ENCODE measurements around the gene KCNMA1. TPM values are rescaled to one million over a fixed set of nuclear protein-coding genes. Genes with fewer than 3 reads are reported as not detected.

The KCNMA1 gene
- total RNA-seq, 1 donor from 2014 or later = 2.5 TPM

DNA sequence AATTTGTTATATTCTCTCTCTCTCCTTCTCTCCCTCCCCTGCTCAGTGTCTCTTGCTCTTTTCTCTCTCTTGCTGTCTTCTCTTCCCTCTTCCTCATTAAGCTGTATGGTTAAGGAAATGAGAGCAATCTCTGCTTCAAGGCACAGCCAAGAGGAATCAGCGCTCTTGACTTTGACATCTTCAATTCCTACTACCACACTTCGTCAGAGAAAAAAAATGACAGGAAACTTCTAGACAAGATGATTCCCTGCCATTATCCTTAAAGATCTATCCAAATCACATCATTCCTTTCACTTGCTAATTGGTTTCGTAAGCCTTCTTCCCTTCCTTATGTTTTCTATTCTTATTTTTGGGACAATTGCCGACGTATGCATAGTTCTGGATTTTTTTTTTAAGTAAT is 425.0 kb downstream of the KCNMA1 start:
- ATAC-seq (no peak), DNase-seq (no peak)
- intact Hi-C loops (cut with micrococcal nuclease) = no loop called here

DNA sequence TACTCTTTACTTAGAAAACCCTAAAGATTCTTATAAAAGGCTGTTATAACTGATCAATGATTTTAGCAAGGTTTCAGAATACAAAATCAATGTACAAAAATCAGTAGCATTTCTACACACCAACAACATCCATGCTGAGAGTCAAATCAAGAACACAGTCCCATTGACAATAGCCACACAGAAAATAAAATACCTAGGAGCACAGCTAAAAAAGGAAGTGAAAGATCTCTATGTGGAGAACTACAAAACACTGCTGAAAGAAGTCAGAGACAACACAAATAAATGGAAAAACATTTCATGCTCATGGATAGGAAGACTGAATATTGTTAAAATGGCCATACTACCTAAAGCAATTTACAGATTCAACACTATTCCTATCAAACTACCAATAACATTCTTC is 427.0 kb downstream of the KCNMA1 start:
- intact Hi-C loops (cut with micrococcal nuclease) = no loop called here
- no peak for ATAC-seq
- no peak for DNase-seq

DNA sequence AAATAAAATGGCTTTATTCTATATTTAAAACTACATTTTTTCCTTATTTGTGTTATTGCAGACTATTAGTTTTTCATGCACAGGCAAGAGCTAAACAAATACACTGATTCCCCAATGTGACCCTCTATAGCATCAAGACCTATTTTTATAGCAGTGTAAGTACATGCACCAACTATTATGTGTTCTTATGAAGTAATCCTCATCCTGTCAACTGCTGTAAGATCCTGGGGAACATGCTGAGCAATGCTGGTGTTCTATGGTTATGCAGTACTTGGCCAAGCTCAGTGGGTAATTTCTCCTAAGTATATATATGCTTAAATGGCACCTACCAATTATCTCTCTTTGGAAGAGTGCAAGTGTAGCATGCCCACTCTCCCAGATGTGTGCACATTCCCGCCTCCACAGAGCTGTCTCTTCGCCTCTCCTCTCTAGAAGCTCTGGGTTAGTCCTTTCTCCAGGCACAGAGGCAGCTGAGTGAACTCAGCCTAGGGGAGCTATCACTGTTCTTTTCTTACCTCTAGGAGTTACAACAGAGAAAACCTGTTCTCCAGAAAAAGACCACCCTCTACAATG is 428.8 kb downstream of the KCNMA1 start:
- intact Hi-C loops (cut with micrococcal nuclease) = no loop called here
- DNase-seq (no peak), ATAC-seq (no peak)

DNA sequence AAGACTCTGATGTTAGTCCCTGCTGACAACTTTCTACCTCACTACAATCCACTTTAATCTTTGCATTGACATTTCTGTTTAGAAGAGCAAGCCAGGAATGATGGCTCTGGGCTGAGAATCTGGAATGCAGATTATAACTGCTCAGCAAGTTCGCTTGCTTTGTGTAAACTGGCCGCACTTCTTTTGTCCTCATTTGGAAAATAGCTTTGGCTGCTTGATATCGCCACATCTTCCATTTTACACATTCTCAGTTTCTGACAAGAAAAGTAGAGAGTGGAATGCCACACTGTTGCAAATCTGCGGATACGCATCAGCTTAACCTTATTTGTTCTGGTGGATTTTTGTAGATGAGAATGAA is 429.8 kb downstream of the KCNMA1 start:
- no peak for ATAC-seq
- DNase-seq = no peak
- intact Hi-C loops (cut with micrococcal nuclease) = no loop called here

DNA sequence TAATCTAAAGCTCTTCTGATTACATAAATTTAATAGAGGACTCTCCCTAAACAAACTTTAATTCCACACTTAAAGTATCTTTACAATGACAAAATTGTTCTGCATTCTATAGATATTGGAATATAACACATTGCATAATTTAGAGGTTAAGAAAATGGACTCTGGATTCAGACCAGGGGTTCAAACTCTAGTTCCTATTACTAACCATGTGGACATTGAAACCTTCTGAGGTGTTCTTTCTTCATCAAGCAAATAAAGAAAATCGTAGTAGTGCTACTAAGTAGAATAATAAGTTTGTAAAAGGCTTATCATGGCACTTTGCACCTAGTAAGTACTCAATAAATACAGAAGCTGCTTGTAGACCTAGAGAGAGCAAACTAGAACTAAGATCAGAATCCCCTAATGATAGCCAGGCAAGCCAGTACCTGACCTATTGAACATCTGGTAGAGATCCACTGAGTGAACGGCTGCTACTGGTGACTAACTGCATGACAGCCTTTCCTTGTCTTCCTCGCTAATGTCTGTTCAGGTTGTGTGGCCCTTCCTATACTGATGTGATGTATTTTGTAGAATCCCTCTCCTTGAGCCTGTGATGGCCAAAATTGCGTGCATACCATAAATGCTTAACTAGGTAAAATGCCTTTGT is 430.3 kb downstream of the KCNMA1 start:
- ATAC-seq (no peak), DNase-seq (no peak)
- intact Hi-C loops (cut with micrococcal nuclease) = no loop called here

DNA sequence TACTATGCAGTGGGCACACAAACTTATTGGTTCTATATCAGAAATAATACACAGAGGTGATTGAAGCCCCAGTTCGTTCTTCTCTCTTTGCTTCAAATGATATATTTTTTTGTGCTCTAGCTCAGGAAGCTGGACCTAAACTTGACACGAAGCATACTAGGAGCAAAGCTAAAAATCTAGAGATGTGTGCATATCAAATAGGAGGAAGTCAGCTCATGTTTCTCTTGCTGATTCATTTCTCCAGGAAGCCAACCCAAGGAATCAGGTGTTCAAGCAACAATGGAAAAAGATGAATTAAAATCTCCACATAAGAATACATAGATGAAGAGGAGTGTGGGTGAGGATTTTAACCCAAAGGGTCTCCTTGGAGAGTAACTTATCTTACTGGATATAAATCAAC is 432.5 kb downstream of the KCNMA1 start:
- ATAC-seq = no peak

DNA sequence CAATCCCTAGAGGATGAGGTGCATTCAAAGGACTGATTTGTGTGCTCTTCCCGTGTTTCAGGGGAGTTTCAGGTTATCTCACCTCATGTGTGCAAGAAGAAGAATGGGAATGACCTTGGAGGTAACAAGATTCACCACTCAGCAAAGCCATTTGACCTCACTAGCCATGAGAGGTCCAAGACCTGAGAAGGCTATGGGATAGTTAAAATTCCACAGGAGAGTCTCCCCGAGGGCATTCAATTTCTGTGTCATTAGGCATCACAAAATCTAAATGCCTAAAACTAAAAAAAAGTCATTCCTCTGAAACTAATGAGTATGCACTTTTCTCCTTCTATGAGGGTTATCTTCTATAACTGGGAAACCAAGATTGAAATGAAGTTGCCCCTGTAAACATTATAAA is 433.4 kb downstream of the KCNMA1 start:
- ATAC-seq (no peak), DNase-seq (no peak)
- intact Hi-C loops (cut with micrococcal nuclease) = no loop called here

More for the DNA sequence above, 432.5 kb downstream of the KCNMA1 start:
- DNase-seq = no peak
- intact Hi-C loops (cut with micrococcal nuclease) = no loop called here

DNA sequence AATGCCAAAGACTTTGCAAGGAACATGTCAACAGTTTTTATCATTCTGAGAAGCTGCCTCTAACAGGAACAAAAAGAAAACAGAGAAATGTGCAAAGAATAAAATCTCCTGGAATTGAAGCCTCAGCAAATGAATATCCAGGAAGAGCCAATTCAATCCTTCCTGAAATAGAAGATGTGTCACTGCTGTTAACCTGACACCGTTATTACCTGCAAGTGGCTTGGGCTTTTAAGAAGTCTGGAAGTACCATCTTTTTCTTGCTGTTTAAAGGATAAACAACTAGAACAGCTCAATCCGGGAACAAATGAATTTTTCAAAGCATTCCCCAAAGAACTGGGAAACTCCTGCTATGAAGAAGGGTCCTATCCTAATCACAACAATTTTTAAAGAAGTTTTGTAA is 434.8 kb downstream of the KCNMA1 start:
- DNase-seq (no peak), ATAC-seq (no peak)
- intact Hi-C loops (cut with micrococcal nuclease) = no loop called here

DNA sequence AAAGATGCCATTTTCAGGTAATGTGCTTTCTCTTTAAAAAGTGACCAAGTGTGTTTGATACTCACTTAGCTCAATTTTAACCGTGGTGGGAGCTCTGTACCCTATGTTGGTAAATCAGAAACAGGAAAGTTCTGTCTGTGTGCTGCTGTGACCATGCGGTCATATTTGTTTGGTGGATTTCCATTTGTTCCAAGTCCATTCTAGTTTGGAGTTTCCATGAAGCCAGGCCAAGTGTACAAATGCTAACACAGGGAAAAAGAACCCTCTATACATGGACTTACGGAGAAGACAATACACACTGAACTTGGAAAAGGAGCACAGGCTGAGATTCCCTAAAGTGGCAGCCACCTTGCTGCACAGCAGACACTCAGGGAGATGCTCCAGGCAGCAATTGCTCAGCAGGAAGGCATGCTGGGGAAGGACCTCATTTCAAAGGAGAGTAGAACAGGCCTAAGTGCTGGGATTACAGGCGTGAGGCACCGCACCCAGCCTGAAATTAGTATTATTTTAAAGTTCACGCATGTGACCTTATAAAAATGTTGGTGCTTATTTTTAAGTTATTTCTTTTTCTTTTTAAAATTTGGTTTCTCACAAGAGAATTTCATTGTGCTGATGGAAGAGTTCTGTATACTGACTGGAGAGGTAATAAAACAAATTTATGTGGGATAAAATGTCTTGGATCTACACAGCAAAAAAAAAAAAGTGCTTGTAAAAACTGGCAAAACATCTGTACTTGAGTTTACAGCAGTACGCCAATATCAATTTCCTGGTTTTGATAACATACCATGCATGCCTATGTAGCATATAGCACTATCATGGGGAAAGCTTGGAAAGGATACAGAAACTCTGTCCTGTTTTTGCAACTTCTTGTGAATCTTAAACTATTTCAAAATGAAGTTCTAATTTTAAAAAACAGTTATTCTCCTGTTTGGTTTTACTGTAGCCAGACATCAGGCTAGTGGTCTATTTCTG is 436.2 kb downstream of the KCNMA1 start:
- DNase-seq = no peak
- no peak for ATAC-seq
- intact Hi-C loops (cut with micrococcal nuclease) = no loop called here

DNA sequence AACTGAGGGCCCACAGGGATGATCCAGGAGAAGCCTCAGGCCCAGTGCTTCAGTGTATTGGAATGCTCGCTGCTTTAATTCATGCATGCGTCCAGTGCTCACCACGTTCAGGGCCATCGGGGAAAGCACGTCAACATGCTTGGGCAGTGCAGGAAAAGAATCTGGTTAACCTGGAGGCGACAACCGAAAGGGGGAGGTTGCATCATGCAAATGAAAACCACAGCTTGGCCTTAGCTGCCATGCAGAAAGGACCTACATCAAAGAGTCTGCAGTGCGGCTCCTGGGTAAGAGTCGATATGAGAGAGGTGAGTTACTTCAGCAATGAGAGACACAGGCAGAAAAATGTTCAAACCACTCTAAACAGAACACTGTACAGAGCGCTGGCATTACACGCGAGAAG is 440.1 kb downstream of the KCNMA1 start:
- no peak for DNase-seq
- intact Hi-C loops (cut with micrococcal nuclease) = no loop called here
- no peak for ATAC-seq

DNA sequence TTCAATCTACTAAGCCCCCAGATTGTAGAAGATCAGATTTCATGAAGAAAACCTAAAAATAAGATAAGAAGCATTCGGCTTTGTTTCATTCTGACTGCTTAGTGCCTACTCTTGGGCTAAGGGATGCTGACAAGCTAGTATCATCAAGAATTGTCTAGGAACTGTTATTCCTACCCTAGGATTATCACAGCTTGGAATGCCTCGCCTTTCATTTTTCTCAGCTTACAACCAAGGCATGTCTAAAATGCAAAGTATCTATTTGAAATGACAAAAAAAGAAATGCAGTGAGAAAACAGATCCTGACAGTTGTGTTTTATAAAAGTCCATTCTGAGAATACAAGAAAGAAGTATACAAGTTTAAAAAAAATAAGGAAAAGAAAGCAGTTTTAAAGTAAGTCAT is 441.0 kb downstream of the KCNMA1 start:
- intact Hi-C loops (cut with micrococcal nuclease) = no loop called here
- ATAC-seq (no peak), DNase-seq (no peak)

DNA sequence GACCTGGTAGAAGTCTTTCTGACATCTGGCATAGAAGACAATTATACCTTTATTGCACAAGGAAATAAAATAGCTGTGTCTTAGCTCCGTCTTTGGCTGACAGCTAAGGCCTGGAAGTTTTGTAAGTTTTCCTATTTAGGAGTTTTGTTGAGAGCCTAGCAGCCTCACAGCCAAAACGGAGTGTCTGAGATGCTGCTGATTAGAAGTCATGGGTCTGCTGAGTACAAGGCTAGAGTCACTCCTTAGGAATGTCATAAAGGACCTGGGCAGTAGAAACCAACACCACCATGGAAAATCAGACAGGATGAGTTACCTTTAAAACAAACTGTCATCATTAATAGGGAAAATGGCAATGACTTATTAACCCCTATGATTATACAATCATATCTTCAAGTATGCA is 442.5 kb downstream of the KCNMA1 start:
- no peak for DNase-seq
- intact Hi-C loops (cut with micrococcal nuclease) = no loop called here
- no peak for ATAC-seq

DNA sequence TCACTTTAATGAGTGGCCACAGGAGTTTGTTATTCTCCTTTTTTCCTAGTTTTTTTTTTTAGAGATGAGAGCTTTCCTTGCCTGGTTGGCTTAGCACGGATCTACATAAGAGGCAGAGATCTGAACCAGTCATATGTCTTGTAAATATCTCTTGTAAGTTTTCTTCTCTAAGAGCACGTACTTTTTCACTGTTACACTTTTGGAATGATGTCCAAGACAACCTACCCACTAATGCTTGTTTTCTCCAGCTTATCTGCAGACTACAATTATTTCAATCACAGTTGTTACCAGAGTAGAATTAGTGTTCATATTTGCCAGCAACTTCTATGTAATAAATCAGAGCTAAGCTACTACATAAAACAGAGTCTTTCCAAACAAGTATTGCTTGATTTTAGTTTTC is 444.6 kb downstream of the KCNMA1 start:
- DNase-seq (no peak), ATAC-seq (no peak)
- intact Hi-C loops (cut with micrococcal nuclease) = no loop called here

DNA sequence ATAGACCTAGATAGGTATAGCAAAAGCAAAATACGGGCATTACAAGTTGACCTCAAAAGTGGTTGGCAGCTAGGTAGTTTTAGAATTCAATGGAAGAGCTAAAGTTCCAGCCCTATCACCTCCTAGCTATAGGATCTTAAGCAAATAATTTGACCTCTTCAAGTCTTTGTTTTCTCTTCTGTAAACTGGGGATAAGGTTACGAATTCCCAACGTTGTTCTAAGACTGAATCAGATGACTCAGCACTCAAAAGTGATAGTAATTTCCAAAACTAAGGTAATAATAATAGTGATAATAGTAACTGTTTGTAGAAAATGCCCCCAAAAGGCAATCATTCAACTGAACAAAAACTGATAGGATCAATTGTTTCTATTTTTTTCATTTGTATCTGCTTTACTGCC is 445.2 kb downstream of the KCNMA1 start:
- DNase-seq (no peak), ATAC-seq (no peak)
- intact Hi-C loops (cut with micrococcal nuclease) = no loop called here

DNA sequence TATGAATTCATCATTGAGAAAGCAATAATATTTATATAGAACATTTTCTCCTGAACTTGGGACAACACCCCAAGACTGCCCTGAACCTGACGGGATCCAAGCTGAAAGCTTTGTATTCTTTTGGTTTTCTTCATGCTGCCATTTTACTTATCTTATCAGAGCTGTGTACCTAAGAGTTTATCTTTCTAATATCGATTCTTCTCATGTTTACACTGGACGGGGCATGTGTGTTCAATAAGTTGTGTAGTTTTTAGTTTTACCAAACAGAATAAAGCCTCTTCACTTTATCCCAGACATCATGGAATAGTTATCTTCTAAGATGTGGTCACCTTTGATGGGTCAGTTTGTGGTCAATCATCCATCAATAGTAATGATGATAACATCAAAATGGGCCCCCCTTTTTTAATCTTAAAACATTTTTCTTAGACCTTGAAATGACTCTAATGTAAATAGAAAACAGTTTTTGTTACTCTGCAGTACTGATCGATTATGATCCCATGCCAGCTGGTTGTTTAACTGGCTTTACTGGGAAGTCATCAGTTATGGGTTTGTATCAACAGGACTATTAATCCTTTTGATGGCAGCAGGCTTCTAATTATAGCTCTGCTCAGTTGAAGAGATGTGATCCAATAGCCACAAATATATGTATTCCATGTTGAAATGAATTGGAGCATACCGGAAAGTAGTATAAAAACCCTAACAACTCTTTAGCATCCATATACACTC is 446.1 kb downstream of the KCNMA1 start:
- intact Hi-C loops (cut with micrococcal nuclease) = no loop called here
- no peak for DNase-seq

DNA sequence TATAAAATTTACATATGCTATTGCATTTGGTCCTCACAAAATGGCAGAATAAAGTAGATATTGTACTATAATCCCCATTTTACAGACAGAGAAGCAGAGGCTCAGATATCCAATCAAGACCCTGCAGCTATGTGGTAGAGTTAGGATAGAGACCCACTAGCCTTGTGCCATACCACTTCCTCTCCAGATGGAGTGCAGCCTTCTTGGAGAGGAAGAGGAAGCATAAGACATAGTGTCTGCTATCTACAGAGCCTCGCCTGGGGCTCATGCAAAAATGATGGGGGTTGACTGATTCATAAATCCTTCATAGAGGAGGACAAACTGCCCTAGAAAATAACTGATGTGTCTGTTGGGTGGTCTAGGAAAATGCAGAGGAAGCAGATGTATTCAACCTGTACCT is 447.3 kb downstream of the KCNMA1 start:
- no peak for DNase-seq
- ATAC-seq = no peak
- intact Hi-C loops (cut with micrococcal nuclease) = no loop called here

More for the DNA sequence above, 446.1 kb downstream of the KCNMA1 start:
- ATAC-seq = no peak

DNA sequence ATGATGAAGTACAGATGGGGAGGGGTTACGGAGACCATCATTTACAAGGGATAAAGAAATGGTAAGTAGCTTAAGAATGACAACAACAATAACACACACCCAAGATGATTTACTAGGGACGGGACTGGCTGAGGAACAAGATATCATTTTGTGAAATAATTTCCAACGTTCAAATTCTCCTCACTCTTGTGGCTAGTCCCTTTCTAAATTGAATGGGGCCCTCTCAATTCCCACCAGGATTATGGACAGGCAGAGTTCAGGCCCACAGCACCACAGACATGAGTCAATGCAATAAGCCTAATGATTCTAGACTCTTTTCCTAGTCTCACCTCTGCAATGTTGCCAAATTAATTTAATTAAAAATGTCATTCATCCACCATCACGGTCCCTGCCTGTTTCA is 448.1 kb downstream of the KCNMA1 start:
- DNase-seq (no peak), ATAC-seq (no peak)
- intact Hi-C loops (cut with micrococcal nuclease) = no loop called here

DNA sequence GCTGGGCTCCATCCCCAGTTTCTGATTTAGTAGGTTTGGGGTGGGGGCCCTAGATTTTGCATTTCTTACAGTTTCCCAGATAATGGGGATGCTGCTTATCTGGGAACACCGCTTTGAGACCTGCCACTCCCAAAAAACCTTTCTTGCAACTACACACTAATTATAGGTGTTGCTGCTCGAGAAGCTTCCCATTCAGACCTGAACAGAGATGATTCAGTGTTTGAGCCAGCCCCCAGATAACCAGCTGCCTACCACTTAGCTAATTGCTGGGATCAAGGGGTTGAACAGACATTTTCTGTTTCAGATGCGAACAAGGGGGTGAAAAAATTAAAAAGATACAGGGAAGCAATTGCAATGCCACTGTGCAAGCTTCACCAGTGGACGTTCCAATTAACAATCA is 448.5 kb downstream of the KCNMA1 start:
- ATAC-seq = no peak
- no peak for DNase-seq
- intact Hi-C loops (cut with micrococcal nuclease) = no loop called here

DNA sequence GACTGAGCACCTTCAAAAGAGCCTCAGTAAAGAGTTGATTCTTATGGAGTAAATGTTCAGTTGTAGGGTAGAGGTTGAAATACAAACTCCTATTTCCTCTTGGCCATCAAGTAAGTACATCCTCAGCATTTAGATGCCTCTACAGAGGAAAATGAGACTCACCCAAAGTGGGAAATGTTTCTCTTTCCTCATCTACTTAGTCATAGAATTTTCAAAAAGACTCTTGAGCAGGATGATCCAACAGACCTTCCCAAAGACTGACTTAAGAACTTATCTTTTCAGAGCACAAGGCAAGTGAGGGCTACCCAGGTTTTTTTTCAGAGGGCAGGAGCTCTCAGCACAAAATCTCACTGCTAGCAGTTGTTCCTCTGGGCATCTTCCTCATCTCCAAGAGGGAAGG is 449.1 kb downstream of the KCNMA1 start:
- ATAC-seq = no peak
- DNase-seq = no peak
- intact Hi-C loops (cut with micrococcal nuclease) = no loop called here

DNA sequence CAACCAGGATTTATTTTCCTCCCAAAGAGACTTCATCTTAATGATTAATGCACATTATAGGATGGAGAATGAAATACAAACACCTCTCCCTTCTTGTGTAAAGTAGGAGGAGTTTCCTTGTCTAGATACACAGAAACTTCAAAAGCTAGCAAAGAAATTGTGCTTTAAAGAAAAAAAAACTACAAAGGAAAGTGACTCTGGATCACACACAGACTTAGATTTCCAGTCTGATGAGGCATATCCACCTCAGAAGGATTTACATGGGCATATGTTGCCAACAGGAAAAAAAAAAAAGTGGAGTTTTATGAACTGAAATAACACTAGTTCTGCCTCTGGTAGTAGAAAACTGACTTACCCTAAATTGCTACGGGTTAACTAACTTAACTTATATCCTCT is 449.6 kb downstream of the KCNMA1 start:
- no peak for ATAC-seq
- intact Hi-C loops (cut with micrococcal nuclease) = no loop called here
- no peak for DNase-seq
